ENCODE data around the gene EXOSC3. TPM values are rescaled to one million over a fixed set of nuclear protein-coding genes. Genes with fewer than 3 reads are reported as not detected.
A peak's percentile ranks its signal among the peaks of the same experiment; 100 is the strongest.

EXOSC3 gene
- total and polyA plus RNA-seq, 2 of the 13 experiments (the other 11 are each of a cell fraction or from before 2014, with no cell fraction given), result 17.5 to 68.7 TPM

DNA sequence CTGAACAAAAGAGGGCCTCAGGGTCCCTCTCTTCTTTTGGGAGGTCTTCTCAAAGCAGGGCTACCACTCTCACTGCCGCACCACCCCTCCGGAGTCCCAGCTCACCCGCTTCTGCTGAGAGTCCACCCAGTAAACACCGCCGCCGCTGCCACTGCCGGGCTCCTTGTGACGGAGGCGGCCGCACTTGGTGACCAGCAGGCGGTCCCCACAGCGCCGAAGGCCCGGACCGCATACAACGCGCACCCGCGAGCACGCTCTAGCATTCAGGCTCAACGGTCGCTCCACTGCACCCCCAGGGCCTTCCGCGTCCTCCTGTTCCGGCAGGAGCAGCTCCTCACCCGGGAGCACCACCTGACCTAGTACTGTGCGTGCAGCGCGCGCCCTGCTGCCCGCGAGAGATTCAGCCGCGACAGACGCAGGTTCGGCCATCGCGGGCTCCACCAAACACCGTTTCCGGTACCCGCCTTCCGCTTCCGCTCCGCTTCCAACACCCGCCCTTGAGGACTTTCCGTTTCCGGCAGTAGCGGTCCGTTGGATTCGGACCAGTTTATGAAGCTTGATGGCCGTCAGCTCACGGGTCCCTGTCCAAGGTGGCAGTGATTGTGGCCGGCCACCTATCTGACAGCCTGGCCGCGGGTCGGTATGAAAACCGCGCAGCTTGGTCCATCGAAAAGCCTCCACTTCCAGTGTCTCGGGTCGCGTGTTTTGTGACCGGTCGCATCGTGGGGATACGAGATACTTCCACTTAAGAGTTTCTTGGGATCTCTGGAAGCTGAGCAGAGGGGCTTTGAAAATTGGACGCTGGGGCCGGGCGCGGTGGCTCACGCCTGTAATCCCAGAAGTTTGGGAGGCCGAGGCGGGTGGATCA is at the start of gene EXOSC3 (continued):
- TF ChIP-seq ZNF329 (CRISPR knock-in tag; IDR thresholded peaks at IDR 0.05; ENCODE audit: low read depth) (no peak; the same call in 1 of the 2 replicates), AGO2 (optimal IDR thresholded peaks at IDR 0.05; ENCODE audit: low read depth, low read length) (peak; percentile 85), FOXK2 (IDR thresholded peaks at IDR 0.05) (no peak; the same call in 1 of the 2 replicates), FOXM1 (CRISPR knock-in tag; IDR thresholded peaks at IDR 0.05) (no peak; the same call in 1 of the 2 replicates), ZNF20 (CRISPR knock-in tag; IDR thresholded peaks at IDR 0.05) (no peak), ZNF746 (CRISPR knock-in tag; IDR thresholded peaks at IDR 0.05) (no peak), CAMTA2 (CRISPR knock-in tag; IDR thresholded peaks at IDR 0.05; ENCODE audit: borderline replicate concordance) (no peak; the same call in 1 of the 2 replicates), NCOA1 (CRISPR knock-in tag; IDR thresholded peaks at IDR 0.05) (peak; percentile 84; the same call in 1 of the 2 replicates), SUZ12 (IDR thresholded peaks at IDR 0.05; ENCODE audit: low read depth, low read length) (no peak), SMC3 (IDR thresholded peaks at IDR 0.05; ENCODE audit: low read length) (no peak), ZNF224 (CRISPR knock-in tag; IDR thresholded peaks at IDR 0.05) (peak; percentile 94), RFXANK (CRISPR knock-in tag; IDR thresholded peaks at IDR 0.05) (no peak), PITX1 (CRISPR knock-in tag; IDR thresholded peaks at IDR 0.05) (peak; percentile 11; the same call in 1 of the 2 replicates), NFE2L1 (CRISPR knock-in tag; IDR thresholded peaks at IDR 0.05; ENCODE audit: borderline replicate concordance) (no peak)
- TF ChIP-seq, protein P1, sequence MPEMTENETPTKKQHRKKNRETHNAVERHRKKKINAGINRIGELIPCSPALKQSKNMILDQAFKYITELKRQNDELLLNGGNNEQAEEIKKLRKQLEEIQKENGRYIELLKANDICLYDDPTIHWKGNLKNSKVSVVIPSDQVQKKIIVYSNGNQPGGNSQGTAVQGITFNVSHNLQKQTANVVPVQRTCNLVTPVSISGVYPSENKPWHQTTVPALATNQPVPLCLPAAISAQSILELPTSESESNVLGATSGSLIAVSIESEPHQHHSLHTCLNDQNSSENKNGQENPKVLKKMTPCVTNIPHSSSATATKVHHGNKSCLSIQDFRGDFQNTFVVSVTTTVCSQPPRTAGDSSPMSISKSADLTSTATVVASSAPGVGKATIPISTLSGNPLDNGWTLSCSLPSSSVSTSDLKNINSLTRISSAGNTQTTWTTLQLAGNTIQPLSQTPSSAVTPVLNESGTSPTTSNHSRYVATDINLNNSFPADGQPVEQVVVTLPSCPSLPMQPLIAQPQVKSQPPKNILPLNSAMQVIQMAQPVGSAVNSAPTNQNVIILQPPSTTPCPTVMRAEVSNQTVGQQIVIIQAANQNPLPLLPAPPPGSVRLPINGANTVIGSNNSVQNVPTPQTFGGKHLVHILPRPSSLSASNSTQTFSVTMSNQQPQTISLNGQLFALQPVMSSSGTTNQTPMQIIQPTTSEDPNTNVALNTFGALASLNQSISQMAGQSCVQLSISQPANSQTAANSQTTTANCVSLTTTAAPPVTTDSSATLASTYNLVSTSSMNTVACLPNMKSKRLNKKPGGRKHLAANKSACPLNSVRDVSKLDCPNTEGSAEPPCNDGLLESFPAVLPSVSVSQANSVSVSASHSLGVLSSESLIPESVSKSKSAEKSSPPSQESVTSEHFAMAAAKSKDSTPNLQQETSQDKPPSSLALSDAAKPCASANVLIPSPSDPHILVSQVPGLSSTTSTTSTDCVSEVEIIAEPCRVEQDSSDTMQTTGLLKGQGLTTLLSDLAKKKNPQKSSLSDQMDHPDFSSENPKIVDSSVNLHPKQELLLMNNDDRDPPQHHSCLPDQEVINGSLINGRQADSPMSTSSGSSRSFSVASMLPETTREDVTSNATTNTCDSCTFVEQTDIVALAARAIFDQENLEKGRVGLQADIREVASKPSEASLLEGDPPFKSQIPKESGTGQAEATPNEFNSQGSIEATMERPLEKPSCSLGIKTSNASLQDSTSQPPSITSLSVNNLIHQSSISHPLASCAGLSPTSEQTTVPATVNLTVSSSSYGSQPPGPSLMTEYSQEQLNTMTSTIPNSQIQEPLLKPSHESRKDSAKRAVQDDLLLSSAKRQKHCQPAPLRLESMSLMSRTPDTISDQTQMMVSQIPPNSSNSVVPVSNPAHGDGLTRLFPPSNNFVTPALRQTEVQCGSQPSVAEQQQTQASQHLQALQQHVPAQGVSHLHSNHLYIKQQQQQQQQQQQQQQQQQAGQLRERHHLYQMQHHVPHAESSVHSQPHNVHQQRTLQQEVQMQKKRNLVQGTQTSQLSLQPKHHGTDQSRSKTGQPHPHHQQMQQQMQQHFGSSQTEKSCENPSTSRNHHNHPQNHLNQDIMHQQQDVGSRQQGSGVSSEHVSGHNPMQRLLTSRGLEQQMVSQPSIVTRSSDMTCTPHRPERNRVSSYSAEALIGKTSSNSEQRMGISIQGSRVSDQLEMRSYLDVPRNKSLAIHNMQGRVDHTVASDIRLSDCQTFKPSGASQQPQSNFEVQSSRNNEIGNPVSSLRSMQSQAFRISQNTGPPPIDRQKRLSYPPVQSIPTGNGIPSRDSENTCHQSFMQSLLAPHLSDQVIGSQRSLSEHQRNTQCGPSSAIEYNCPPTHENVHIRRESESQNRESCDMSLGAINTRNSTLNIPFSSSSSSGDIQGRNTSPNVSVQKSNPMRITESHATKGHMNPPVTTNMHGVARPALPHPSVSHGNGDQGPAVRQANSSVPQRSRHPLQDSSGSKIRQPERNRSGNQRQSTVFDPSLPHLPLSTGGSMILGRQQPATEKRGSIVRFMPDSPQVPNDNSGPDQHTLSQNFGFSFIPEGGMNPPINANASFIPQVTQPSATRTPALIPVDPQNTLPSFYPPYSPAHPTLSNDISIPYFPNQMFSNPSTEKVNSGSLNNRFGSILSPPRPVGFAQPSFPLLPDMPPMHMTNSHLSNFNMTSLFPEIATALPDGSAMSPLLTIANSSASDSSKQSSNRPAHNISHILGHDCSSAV (CRISPR knock-in tag; IDR thresholded peaks at IDR 0.05; ENCODE audit: borderline replicate concordance), result no peak
- TF ChIP-seq, protein P2, sequence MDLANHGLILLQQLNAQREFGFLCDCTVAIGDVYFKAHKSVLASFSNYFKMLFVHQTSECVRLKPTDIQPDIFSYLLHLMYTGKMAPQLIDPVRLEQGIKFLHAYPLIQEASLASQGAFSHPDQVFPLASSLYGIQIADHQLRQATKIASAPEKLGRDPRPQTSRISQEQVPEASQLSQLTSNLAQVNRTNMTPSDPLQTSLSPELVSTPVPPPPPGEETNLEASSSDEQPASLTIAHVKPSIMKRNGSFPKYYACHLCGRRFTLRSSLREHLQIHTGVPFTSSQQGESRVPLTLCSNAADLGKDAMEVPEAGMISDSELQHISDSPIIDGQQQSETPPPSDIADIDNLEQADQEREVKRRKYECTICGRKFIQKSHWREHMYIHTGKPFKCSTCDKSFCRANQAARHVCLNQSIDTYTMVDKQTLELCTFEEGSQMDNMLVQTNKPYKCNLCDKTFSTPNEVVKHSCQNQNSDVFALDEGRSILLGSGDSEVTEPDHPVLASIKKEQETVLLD (CRISPR knock-in tag; IDR thresholded peaks at IDR 0.05; ENCODE audit: low read depth), result 0 out of 2 replicates have a peak, but pooled peaks have one; percentile 36
- TF ChIP-seq, protein P3, sequence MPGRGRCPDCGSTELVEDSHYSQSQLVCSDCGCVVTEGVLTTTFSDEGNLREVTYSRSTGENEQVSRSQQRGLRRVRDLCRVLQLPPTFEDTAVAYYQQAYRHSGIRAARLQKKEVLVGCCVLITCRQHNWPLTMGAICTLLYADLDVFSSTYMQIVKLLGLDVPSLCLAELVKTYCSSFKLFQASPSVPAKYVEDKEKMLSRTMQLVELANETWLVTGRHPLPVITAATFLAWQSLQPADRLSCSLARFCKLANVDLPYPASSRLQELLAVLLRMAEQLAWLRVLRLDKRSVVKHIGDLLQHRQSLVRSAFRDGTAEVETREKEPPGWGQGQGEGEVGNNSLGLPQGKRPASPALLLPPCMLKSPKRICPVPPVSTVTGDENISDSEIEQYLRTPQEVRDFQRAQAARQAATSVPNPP (CRISPR knock-in tag; IDR thresholded peaks at IDR 0.05), result no peak
- TF ChIP-seq, protein P4, sequence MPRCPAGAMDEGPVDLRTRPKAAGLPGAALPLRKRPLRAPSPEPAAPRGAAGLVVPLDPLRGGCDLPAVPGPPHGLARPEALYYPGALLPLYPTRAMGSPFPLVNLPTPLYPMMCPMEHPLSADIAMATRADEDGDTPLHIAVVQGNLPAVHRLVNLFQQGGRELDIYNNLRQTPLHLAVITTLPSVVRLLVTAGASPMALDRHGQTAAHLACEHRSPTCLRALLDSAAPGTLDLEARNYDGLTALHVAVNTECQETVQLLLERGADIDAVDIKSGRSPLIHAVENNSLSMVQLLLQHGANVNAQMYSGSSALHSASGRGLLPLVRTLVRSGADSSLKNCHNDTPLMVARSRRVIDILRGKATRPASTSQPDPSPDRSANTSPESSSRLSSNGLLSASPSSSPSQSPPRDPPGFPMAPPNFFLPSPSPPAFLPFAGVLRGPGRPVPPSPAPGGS (CRISPR knock-in tag; IDR thresholded peaks at IDR 0.05), result peak; percentile 96
